Coronary artery (tissue), 2 donors: ENCODE results near the gene RNF2.

Experiments used
- DNase-seq: peaks from one replicate; pipeline ENCODE4 v3.0.0-alpha.2; 2017; ENCODE audit warnings: low spot score
- H3K27ac ChIP-seq, 2 donors: fragments of 200-600 bp; sonication (generic); one replicate each; pipeline ENCODE4 v1.5.1; 2016 to 2019
- H3K4me3 ChIP-seq: fragments of 200-600 bp; sonication (generic); 2 replicates; pipeline ENCODE4 v1.5.1; 2016; ENCODE audit warnings: mild to moderate bottlenecking, moderate library complexity
- CTCF ChIP-seq: fragments of 200-600 bp; sonication (generic); IDR thresholded peaks from one replicate; pipeline ENCODE4 v1.5.1; 2019; ENCODE audit warnings: antibody characterized with exemption

Gene RNF2

GRCh38 chr1:185050823-185051451 is 5.6 kb downstream of the RNF2 start:
- no peak overlapping the region for H3K4me3 ChIP-seq
- H3K27ac ChIP-seq: no peak overlapping the region
- TF ChIP-seq CTCF: no peak
- no peak for DNase-seq

GRCh38 chr1:185053204-185053603 is 7.8 kb downstream of the RNF2 start:
- Histone ChIP-seq H3K27ac (no peak overlapping the region), H3K4me3 (no peak overlapping the region)
- no peak for TF ChIP-seq CTCF
- DNase-seq: no peak

GRCh38 chr1:185054365-185055060 is 9.2 kb downstream of the RNF2 start:
- TF ChIP-seq CTCF: no peak
- no peak for DNase-seq
- Histone ChIP-seq H3K4me3 (no peak overlapping the region), H3K27ac (no peak overlapping the region)

GRCh38 chr1:185058110-185058509 is 12.8 kb downstream of the RNF2 start:
- DNase-seq: no peak
- Histone ChIP-seq H3K4me3 (no peak overlapping the region), H3K27ac (no peak overlapping the region)
- no peak for TF ChIP-seq CTCF

GRCh38 chr1:185058876-185059275 is 13.5 kb downstream of the RNF2 start:
- no peak overlapping the region for H3K4me3 ChIP-seq
- no peak for DNase-seq
- no peak for TF ChIP-seq CTCF
- no peak overlapping the region for H3K27ac ChIP-seq

- Histone ChIP-seq H3K4me3 (no peak overlapping the region), H3K27ac (no peak overlapping the region)
- no peak for DNase-seq
- no peak for TF ChIP-seq CTCF
Measured at GRCh38 chr1:185059950-185060571, 14.7 kb downstream of the RNF2 start.
